Measurements from ENCODE around the gene CDC42BPA. TPM values are rescaled to one million over a fixed set of nuclear protein-coding genes. Genes with fewer than 3 reads are reported as not detected.

Gene CDC42BPA
- total and polyA plus RNA-seq, 2 of the 8 experiments (the other 6 are each of a cell fraction or from before 2014, with no cell fraction given): 7.1 to 28.5 TPM

DNA sequence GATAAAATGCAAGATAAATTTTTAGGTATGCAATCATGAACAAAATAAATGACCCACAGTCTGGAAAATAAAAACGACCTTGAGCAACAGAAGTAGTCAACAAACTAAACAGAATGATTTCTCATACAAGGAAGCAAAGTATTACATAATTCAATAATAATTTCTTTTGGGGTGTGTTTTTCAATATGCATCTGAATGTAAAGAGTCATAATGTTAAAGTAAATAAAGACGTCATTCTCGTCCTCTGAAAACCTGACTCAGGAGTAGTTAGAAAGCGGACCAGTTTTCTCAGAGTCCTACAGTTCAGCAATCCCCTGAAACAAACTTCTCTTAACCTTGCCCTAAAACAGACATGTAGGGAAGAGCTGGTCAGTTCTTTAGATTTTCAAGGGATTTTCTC is 18.6 kb downstream of the CDC42BPA start (continued):
- TF ChIP-seq, protein P1, sequence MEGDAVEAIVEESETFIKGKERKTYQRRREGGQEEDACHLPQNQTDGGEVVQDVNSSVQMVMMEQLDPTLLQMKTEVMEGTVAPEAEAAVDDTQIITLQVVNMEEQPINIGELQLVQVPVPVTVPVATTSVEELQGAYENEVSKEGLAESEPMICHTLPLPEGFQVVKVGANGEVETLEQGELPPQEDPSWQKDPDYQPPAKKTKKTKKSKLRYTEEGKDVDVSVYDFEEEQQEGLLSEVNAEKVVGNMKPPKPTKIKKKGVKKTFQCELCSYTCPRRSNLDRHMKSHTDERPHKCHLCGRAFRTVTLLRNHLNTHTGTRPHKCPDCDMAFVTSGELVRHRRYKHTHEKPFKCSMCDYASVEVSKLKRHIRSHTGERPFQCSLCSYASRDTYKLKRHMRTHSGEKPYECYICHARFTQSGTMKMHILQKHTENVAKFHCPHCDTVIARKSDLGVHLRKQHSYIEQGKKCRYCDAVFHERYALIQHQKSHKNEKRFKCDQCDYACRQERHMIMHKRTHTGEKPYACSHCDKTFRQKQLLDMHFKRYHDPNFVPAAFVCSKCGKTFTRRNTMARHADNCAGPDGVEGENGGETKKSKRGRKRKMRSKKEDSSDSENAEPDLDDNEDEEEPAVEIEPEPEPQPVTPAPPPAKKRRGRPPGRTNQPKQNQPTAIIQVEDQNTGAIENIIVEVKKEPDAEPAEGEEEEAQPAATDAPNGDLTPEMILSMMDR (IDR thresholded peaks at IDR 0.05; ENCODE audit: control extremely low read depth in 1 of 3, insufficient read depth in 1 of 3, low read depth in 1 of 3, low read length in 3 of 3): no peak
- TF ChIP-seq JUN (IDR thresholded peaks at IDR 0.05; ENCODE audit: low read depth, low read length) (no peak), KDM5A (IDR thresholded peaks at IDR 0.05; ENCODE audit: low read length) (no peak)

All from H1 (cell line).